Stimulated activated CD4-positive, alpha-beta T cell treated with anti-CD3 and anti-CD28 coated beads, Interleukin-12 subunit alpha, Interleukin-12 subunit beta, amount 100 ng/mL, for 24 hours (primary cell): ENCODE data around the gene ODAD4.
A peak's percentile ranks its signal among the peaks of the same experiment; 100 is the strongest.

Experiments used
- DNase-seq, 2 experiments: peaks; one replicate each; pipeline ENCODE4 v3.0.0-alpha.2; 2020; ENCODE audit warnings: low read depth in 2 of 2

ODAD4 gene, protein sequence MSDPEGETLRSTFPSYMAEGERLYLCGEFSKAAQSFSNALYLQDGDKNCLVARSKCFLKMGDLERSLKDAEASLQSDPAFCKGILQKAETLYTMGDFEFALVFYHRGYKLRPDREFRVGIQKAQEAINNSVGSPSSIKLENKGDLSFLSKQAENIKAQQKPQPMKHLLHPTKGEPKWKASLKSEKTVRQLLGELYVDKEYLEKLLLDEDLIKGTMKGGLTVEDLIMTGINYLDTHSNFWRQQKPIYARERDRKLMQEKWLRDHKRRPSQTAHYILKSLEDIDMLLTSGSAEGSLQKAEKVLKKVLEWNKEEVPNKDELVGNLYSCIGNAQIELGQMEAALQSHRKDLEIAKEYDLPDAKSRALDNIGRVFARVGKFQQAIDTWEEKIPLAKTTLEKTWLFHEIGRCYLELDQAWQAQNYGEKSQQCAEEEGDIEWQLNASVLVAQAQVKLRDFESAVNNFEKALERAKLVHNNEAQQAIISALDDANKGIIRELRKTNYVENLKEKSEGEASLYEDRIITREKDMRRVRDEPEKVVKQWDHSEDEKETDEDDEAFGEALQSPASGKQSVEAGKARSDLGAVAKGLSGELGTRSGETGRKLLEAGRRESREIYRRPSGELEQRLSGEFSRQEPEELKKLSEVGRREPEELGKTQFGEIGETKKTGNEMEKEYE

DNA sequence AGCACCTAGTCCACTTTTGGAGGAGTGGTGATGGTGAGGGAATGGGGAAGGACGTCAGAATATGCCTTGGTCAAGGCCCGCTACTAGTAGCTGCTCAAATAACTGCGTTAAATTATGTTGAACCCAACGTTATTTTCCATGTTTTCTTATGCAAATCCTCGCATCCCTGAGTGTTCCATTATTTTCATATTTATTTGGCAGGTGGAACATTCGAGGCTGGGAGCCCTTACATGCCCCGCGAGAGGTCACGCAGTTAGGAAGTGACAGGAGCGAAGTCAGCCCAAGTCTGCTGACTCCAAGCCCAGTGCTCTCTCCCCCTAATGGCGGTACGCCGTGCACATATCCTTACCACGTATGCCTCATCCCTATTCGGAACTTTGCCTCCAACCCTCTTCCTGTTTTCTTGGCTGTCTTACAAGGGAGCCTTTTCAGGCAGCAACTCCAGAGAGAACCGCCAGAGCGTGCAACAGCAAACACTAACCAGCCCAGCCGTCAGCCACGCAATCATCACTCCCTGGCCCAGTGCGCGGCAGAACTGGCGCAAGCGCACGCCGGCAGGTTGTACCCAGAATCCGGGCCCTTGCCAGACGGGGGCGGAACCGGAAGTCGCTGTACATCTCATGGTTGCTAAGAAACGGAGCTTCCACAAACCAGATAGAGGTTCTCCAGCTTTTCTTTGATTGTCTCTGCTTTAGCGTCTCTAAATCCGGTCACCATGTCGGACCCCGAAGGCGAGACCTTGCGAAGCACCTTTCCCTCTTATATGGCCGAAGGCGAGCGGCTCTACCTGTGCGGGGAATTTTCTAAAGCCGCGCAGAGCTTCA, at the start of gene ODAD4:
ODAD4 (plus strand) TSS at position 609 of the 824 bp plus-strand sequence; CDS start at position 716, 107 bp downstream.
- DNase-seq = peak; percentile 92 to 94

DNA sequence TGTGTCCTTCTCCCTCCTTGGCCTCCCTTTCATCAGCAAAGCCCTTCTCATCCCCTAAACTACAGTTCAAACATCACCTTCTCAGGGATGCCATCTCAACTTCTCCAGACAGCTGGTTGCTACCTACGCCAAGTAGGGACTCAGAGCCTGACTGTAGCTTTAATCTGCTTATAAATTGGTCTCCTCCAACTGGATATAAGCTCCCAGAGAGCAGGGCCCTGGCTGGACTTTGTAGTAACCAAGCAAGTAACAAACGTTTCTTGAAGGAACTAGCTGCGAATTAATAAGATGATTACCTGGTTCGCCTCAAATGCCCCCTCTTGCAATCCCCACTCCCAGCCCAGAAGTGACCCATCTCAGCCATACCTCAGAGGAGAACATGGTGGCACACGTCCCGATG, 47.7 kb upstream of the ODAD4 start:
- DNase-seq = no peak

DNA sequence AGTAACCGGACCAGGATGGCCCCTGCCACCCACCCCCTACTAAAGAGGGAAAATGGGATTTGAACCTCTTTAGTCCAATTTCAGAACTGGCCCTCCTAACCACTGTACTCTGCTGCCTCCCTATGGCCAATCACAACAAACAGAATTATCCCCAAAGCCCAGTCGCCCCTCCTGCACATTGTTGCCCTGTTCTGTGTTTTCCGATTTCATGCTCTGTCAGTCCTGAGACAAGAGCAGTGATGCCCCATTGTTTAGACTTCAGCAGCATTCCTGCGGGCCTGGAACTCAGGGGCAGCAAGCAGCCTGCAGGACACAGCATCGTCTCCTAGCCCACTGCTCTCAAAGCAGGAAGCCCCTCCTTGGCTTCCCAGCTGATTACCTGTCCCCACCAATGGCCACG, 44.7 kb upstream of the ODAD4 start:
- no peak for DNase-seq

DNA sequence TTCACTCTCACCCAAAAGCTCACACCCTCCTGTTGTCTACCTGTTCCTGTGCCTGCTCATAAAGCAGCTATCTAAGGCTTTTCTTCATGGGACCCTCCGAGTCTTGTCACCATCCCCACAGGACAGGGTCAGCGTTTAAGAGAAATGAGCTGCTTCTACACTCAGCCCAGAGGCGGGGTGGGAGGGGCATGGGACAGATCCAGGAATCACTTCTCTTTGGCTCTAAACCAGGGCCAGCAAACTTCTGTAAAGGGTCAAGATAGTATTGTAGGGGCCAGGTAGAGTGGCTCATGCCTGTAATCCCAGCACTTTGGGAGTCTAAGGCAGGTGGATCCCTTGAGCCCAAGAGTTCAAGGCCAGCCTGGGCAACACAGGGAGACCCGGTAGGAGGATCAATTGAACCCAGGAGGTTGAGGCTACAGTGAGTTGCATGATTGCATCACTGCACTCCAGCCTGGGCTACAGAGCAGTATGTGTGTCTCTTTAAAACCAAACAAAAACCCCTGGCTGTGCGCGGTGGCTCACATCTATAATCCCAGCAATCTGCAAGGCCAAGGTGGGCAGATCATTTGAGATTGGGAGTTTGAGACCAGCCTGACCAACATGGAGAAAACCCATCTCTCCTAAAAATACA, 42.0 kb upstream of the ODAD4 start:
- DNase-seq = no peak

DNA sequence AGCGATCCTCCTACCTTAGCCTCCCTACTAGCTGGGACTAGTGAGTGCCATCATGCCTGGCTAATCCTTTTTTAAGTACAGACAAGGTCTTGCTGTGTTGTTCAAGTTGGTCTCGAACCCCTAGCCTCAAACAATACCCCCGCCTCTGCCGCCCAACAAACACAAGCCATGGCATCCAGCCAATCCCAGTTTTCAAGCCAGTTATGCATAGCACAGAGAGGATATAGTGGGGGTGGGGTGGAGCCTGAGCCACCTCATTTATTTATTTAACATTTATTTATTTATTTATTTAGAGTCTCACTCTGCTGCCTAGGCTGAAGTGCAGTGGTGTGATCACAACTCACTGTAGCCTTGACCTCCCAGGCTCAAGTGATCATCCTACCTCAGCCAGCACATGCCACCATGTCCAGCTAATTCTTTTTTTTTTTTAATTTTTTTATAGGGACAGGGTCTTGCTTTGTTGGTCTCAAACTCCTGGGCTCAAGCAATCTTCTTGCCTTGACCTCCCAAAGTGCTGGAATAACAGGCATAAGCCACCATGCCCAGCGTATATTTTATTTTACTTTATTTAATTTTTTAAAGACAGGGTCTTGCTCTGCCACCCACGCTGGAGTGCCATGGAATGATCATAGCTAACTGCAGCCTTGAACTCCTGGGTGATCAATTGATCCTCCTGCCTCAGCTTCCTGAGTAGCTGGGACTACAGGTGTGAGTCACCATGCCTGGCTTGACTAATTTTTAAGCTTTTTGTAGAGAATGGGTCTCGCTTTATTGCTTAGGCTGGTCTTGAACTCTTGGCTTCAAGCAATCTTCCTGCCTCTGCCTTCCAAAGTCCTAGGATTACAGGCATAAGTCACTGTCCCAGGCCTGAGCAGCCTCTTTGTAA, 39.0 kb upstream of the ODAD4 start:
- DNase-seq = no peak

DNA sequence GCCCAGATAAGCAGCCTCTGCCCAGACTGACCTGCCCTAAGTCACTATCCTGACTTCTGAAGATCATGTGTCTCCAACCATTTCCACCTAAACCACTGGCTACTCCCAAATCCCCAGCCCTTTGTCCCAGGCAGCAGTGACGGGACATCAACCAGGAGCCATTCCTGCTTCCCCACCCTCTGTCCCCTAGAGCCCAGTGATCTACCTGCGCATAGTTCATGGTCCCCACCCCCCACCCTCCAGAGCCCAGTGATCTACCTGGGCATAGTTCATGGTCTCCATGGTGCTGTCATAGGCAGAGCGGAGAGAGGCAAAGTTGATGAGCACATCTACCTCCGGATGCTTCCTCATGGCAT, 38.4 kb upstream of the ODAD4 start:
- DNase-seq = no peak

DNA sequence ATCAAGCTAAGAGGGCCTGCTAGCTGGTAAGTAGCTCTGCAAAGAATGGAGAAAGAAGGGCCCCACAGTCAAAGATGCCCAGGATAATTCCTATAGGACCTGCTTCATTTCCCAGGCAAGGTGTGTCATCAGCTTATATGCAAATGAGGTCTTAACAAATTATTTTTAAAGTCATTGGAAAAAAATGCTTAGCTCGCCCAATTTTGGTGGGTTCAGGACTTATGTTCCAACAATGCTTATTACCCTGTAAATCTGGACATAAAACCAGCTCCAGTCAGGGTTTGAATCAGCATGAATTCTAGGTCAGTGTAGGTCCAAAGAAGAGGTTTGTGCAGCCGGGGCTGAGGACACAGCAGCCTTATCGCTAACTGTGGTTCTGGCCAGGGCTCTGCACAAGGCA, 37.0 kb upstream of the ODAD4 start:
- DNase-seq = no peak

DNA sequence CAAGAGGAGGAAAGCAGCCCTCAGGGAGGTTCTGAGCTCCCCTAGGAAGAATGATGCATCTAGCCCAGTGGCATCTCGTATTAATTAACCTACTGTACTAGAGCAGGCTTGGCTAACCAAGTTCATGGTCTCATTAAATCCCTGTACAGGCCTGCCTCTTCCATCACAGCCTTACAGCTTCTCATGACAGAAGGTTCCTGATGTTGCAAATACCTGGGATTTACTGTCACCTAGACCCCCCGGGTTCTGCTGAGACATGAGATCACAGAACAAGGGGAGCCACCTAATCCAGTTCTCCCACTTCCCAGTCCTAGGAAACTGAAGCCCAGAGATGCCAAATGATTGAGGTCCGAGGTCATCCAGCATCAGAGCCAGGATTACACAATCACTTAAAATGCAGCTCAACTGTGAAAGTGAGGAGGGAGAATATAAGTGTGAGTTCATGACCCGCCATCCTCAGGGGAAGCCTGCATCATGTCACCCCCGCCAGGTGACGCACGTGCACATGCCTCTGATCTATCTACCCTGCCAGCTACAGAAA, 35.6 kb upstream of the ODAD4 start:
- DNase-seq = no peak

DNA sequence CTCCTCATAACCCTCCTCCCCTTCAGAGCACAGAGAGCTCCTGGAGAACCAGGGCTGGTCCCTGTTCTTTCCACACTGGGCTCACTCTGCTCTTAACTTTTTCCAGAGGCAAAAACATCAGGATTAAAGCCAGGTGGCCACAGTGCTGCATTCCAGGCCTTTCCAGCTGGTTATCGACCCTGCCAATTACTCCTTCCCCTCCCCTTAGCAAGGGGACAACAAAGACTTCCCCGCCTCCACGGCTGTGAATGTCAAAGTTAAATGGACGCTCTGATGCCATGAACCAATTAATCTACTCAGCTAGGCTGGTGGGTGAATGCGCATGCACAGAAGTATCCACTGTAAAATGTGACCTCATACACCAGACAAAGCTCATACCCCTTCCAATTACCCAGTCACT, 34.8 kb upstream of the ODAD4 start:
- DNase-seq = no peak

DNA sequence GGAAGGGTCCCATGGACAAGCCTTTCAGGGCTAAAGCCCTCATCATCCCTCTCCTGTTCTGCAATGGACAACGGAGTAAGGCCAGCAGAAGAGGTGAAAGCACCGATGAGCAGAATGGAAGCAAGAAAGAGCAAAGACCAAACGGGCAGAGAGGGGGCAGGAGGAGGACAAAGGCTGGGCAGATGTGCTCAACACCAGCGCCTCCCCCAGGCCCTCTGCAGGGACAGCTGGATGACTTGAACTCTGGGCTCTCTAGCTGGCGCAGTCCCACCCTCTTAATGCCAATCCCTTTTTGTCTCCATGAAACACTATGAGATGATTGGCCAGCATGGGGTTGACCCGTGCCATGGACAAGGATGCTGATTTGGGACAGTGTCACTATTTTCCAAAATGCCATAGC, 33.7 kb upstream of the ODAD4 start:
- DNase-seq = no peak

DNA sequence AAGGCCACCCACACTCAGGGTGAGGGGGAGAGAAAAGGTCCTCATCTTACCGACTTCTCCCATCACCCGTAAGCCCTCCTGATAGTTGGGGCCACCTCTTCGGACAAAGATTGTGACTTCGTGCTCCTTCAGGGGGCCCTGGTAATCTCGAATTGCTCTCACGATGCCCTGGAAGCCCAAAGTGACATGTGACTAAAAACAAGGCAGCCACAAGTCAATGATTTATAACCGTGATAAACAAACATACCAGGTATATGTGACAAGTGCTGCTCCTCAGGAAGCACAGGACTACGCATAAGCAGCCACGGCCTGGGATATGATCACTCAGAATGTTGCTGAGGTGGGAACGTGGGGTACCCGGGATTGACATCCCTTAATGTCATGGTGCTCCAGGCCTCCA, 28.8 kb upstream of the ODAD4 start:
- no peak for DNase-seq

DNA sequence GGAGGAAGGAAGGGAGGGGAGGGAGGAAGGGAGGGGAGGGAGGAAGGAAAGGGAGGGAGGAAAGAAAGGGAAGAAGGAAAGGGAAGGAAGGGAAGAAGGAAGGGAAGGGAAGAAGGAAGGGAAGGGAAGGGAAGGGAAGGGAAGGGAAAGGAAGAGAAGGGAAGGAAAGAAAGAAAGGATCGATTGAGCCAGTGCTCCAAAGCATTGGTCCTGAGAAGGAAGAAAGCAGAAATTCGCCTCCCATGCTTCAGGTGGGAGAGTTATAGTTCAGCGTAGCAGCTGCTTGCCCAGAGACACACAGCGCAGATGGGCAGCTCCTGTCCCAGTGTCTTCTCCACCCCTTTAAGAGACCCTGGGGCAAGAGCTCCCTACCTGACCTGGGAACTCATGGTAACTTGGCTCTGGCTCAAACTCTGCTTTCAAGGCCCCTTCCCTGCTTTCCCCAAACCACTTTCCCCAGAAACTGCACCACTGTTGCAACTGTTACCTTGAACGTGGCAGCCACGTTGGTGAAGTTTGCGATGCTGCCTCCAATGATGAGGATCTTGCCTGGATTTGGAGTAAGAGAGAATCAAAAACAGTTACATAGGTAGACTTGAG, 26.1 kb upstream of the ODAD4 start:
- DNase-seq = no peak

DNA sequence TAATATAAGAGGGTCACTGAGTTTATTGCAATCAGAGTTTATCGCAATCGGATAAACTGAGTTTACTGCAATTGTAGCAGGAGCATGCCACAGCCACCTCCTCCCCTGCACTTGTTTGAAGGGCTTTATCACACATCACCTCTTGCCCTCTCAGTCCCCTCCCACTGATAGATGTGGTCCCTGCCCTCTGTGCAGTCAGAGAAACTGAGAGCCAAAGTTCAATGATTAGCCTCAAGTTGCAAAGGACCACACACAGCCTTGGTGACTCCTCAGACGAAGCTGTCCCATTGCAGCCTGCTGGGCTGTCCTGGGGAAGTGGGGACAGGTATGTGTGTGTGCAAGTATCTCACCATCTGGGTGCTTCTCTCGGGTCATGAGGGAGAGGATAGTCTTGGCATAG, 25.2 kb upstream of the ODAD4 start:
- no peak for DNase-seq

DNA sequence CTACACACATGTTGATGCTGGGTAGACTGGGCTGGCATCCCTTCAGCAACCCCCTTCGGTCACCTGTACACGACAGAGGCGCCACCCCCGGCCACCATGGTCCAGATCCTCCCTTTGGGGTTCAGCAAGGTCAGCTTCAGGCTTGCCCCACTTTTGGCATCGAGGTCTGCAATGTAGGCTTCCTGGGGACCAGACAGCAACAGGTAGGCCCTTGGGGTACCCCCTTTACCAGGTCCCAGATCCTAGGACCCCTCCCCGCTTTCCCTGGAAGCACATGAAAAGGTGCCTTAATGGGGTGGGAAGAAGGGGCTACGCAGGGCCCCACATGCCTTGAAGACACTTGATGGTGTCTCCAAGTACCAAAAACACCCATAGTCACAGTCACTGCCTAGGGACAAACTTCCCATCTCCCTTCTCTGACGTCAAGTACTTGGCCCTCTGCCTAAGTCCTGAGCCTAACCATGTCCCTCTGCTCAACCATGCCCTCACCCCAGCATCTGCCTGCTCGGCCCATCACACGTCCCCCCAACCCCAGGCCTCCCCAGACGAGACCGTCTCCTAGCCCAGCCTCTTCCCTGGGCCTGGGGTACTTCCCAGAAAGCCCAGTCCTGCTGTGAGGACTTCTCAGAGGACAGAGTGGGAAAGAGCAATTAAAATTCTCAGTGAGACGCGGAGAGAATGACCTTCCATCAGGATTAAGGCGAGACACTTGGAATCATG, 23.8 kb upstream of the ODAD4 start:
- no peak for DNase-seq

DNA sequence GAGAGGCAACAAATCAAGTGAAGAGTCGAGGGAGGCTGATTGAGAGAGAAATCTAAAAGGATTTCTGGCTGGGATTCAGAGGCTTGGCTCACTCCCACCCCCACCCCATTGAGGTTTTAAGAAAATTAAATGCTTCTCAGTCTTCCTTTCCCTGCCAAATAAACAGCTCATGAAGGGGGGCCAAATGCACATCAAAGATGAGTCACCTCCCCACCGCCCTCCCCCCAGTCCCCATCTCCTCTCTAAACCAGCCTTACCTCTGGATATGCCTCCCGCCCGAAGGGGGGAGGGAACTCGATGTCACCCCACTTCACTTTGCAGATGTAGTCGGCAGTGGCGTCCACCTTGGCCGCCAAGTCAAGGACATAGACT, 23.2 kb upstream of the ODAD4 start:
- no peak for DNase-seq

DNA sequence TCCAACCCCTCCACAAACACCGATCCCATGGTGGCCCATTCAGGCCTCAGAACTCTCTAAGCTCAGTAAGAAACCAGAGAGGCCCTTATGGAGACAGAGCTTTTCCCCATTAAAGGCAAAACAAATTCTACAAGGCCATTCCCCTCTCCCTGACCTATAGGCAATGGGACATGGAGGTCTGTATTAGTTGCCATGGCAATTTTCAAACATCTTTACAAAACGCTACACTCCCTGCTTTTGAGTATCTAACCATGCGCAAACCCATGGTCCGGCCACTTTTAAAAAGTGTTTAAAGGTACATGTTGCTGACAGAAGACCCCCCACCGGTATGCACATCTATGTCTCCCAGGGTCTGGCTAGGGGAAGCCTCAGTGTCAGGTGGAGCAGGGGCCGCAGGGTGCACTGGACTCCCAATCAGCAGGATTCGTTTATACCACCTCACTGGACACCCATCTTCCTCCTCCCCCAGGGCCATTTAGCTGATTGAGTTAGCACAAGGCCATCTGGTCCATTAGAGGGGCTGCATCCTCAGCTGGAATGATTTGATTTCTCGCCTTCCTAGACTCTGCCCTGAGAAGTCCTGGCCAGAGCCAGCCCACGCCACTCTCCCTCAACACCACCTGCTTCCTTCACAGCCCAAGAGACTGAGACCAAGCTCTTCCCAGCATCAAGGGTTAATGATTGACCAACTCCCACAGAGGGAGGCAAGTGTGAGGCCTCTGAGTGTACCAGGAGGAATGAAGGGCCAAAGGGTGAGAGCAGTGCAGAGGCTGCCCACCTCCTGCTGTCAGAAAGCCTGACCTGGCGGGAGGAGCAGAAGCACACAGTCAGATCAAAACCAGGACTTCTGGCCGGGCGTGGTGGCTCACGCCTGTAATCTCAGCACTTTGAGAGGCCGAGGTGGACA, 22.5 kb upstream of the ODAD4 start:
- DNase-seq = no peak

DNA sequence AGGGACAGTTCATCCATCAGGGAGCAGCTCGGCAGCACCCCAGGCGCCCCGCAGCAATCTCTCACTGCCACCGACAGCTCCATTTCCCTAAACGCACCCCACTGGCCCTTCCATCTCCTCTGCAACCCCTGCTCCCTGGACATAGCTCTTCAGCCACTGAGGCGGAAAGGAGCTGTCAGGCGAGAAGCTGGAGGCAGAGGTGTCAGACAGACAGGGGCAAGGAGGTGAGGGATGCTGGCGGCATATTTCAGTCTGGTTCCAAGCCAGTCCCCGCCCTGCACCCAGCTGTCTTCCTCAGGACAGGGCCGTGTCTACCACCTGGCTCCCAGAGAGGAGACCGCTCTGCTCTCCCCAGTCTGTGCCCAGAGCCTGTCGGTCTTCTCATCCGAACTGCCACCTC, 21.3 kb upstream of the ODAD4 start:
- DNase-seq = no peak

DNA sequence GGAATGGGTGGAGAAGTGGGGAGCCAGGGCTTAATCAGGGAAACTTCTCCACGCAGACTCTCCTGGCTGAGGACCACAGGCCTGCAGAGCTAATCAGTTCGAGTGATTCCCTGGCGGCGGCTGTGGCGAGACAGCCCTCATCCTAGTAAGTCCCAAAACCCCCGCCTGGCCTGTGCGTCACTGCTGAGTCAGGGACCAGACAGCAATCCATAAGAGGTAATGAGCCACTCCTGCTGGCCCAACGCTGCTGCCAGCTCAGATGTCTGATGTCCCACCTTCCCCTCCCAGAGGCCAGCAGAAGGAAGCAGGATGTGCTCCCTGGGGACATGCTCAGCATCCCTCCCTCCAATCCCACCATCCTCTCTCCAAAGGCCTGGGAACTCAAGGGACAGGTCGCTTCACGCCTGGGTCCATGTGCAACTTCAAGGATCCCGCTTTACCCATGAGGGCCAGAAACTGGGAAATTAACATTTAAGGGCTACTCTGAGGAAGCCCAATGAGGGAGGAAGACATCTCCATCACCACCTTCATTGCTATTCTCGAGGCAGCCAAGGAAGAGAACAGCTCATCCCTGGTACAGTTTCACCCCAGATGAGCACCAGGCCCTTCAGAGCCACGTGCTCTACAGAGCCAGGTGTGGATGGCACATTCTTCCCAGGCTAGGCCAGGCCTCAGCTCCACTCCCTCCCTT, 19.6 kb upstream of the ODAD4 start:
- DNase-seq = no peak
